Spleen (tissue), 7 donors: ENCODE results near the gene C11orf65.

Experiments
- CTCF ChIP-seq, 11 experiments: fragments of 200-600 bp in 7 of 11; fragments of 450-650 bp in 4 of 11; sonication (generic) in 4 of 11; IDR thresholded peaks in 8 of 11; conservative IDR thresholded peaks in 3 of 11; 1 replicate in 7 of 11; 2 replicates in 4 of 11; pipeline versions ENCODE4 v1.4.0 to v1.8.0; 2016 to 2021; ENCODE audit warnings: antibody characterized with exemption in 11 of 11, inconsistent platforms in 4 of 11, mild to moderate bottlenecking in 1 of 11
- POLR2AphosphoS5 ChIP-seq, 3 donors: sonication (generic); formaldehyde crosslinking; IDR thresholded peaks; one replicate each; pipeline ENCODE4 v1.5.1; 2017; ENCODE audit warnings: antibody characterized with exemption in 3 of 3
- donor health status: DM: no; HTN: no; CAD: no; lungs with moderate emphysema.
- donor health status: DM: no; HTN: no; CAD: no.
- donor health status: DM: no; HTN: no; CAD: no.

DNA sequence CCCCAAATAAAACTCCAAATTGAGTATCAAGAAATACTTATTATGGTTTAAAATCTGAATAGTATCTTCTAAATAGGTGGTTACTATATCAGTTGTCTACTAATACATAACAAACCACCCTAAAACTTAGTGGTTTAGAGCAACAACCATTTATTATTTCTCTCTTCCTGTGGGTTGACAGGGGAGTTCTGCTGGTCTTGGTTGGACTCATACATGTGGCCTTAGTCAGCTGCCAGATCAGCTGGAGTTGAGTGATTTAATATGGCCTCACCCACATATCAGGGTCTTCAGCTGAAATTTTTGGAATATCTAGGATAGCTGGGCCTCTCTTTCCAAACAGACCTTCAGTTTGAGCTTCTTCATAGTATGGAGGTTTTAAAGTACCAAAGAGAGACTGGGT lies 34.5 kb downstream of the C11orf65 start:
- TF ChIP-seq CTCF (IDR thresholded peaks at IDR 0.05 in 8 of 11, conservative IDR thresholded peaks at IDR 0.05 in 3 of 11) (no peak), POLR2AphosphoS5 (IDR thresholded peaks at IDR 0.05) (no peak)
